ENCODE measurements around the gene SYT14.

DNA sequence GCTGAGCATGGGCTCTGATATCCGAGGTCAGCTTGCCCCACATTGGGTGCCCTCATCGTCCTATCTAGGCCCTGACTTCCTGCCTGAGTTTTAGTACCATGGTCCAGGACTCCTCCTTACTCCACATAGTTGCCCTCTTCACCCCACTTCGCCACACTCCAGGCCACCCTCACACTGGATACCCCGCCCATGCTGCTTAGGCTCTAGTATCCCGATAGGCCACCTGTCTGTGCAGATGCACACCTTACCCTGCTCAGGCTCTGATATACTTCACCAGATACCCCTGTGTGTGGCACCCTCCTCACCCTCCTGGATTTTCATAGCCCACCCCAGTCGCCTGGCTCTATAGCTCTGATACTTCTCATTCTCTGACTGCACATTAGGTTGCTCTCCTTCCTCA, 149.0 kb downstream of the SYT14 start:
- no peak for TF ChIP-seq MAFK (IDR thresholded peaks at IDR 0.05; ENCODE audit: partially characterized antibody)
- TF ChIP-seq MYC (IDR thresholded peaks at IDR 0.05; ENCODE audit: borderline replicate concordance, low read length): no peak
- TF ChIP-seq ESRRA (IDR thresholded peaks at IDR 0.05; ENCODE audit: borderline replicate concordance, low read length): no peak
- TF ChIP-seq HOXB13 (CRISPR knock-in tag; IDR thresholded peaks at IDR 0.05; ENCODE audit: low read depth): no peak
- TF ChIP-seq CEBPB (IDR thresholded peaks at IDR 0.05): no peak
- TF ChIP-seq CTCF (IDR thresholded peaks at IDR 0.05): no peak
- TF ChIP-seq RAD21 (conservative IDR thresholded peaks at IDR 0.05 in 1 of 2, IDR thresholded peaks at IDR 0.05 in 1 of 2): no peak
